Measurements from ENCODE around the gene PSMD7.

Gene PSMD7

GRCh38 chr16:74296104-74296431 lies 546 bp upstream of the PSMD7 start:
- H3K27me3 ChIP-seq: no peaks in the 10 kb centered on the region
- peaks cover 14 to 20% (median 17%) of the 10 kb centered on the region in 3 donors for H3K36me3 ChIP-seq
- peaks cover 0 to 4% (median 0%) of the 10 kb centered on the region in 3 donors for H3K9me3 ChIP-seq
- H3K27ac ChIP-seq: peak overlapping the region; percentile 93 to 95
- peaks cover 0 to 34% (median 15%) of the 10 kb centered on the region in 4 donors for H3K4me1 ChIP-seq
- H3K4me3 ChIP-seq: peak overlapping the region; percentile 88 to 93
- intact Hi-C loops (cut with DNase I; ENCODE audit: low total_unique reads): no loop called here
- no peak for DNase-seq
- TF ChIP-seq CTCF (IDR thresholded peaks at IDR 0.05): no peak

- no peaks in the 10 kb centered on the region for H3K27me3 ChIP-seq
- H3K36me3 ChIP-seq: peaks cover 26 to 31% (median 29%) of the 10 kb centered on the region in 3 donors
- peak overlapping the region; percentile 93 to 95 for H3K27ac ChIP-seq
- intact Hi-C loops (cut with DNase I; ENCODE audit: low total_unique reads): no loop called here
- no peak for DNase-seq
- peak overlapping the region; percentile 88 to 93 for H3K4me3 ChIP-seq
- H3K9me3 ChIP-seq: no peaks in the 10 kb centered on the region
- no peak for TF ChIP-seq CTCF (IDR thresholded peaks at IDR 0.05)
- peaks cover 0 to 34% (median 15%) of the 10 kb centered on the region in 4 donors for H3K4me1 ChIP-seq
Measured at GRCh38 chr16:74297145-74297665, 591 bp downstream of the PSMD7 start.

GRCh38 chr16:74298104-74298503 lies 1.5 kb downstream of the PSMD7 start:
- Histone ChIP-seq H3K27ac (peak overlapping the region in 1 of 2 donors; percentile 95), H3K4me3 (peak overlapping the region; percentile 88 to 93)

GRCh38 chr16:74302341-74302740 lies 5.7 kb downstream of the PSMD7 start:
- no peak for TF ChIP-seq CTCF (IDR thresholded peaks at IDR 0.05)
- DNase-seq: no peak
- H3K27ac ChIP-seq: no peak overlapping the region
- intact Hi-C loops (cut with DNase I; ENCODE audit: low total_unique reads): no loop called here
- H3K36me3 ChIP-seq: peaks cover 77 to 82% (median 79%) of the 10 kb centered on the region in 3 donors
- H3K4me3 ChIP-seq: no peak overlapping the region
- peaks cover 0 to 25% (median 9%) of the 10 kb centered on the region in 4 donors for H3K4me1 ChIP-seq
- H3K27me3 ChIP-seq: no peaks in the 10 kb centered on the region
- H3K9me3 ChIP-seq: no peaks in the 10 kb centered on the region

More at GRCh38 chr16:74298104-74298503, 1.5 kb downstream of the PSMD7 start:
- Histone ChIP-seq H3K27me3 (no peaks in the 10 kb centered on the region), H3K9me3 (no peaks in the 10 kb centered on the region), H3K36me3 (peaks cover 35 to 40% (median 38%) of the 10 kb centered on the region in 3 donors), H3K4me1 (peaks cover 0 to 34% (median 15%) of the 10 kb centered on the region in 4 donors)
- DNase-seq: no peak
- intact Hi-C loops (cut with DNase I; ENCODE audit: low total_unique reads): no loop called here
- TF ChIP-seq CTCF (IDR thresholded peaks at IDR 0.05): no peak

GRCh38 chr16:74304164-74304834 lies 7.7 kb downstream of the PSMD7 start:
- Histone ChIP-seq H3K4me1 (peaks cover 0 to 6% (median 0%) of the 10 kb centered on the region in 4 donors), H3K9me3 (no peaks in the 10 kb centered on the region), H3K4me3 (no peak overlapping the region), H3K36me3 (peaks cover 78 to 87% (median 81%) of the 10 kb centered on the region in 3 donors), H3K27me3 (no peaks in the 10 kb centered on the region), H3K27ac (no peak overlapping the region)
- no peak for TF ChIP-seq CTCF (IDR thresholded peaks at IDR 0.05)
- no peak for DNase-seq
- intact Hi-C loops (cut with DNase I; ENCODE audit: low total_unique reads): no loop called here

Measured in tibial artery (tissue), 4 donors.